Muscle of back (tissue), 11 donors: Measurements from ENCODE around the gene HDAC10. TPM values are rescaled to one million over a fixed set of nuclear protein-coding genes. Genes with fewer than 3 reads are reported as not detected.

ENCODE experiments used
- DNase-seq, 3 donors: peaks; one replicate each; pipeline versions ENCODE4 v3.0.0 to v3.0.0-alpha.2; 2013
- polyA plus RNA-seq, 10 donors: library from polyadenylated mRNA; unstranded; fragments of 120-200 nt; gene quantifications; one replicate each; pipeline ENCODE4 v1.2.1, GENCODE V29; 2013; ENCODE audit not compliant: insufficient read length in 10 of 10

HDAC10 gene
- polyA plus RNA-seq, 10 donors = 9.2 to 23.1 (median 16.1) TPM

DNA sequence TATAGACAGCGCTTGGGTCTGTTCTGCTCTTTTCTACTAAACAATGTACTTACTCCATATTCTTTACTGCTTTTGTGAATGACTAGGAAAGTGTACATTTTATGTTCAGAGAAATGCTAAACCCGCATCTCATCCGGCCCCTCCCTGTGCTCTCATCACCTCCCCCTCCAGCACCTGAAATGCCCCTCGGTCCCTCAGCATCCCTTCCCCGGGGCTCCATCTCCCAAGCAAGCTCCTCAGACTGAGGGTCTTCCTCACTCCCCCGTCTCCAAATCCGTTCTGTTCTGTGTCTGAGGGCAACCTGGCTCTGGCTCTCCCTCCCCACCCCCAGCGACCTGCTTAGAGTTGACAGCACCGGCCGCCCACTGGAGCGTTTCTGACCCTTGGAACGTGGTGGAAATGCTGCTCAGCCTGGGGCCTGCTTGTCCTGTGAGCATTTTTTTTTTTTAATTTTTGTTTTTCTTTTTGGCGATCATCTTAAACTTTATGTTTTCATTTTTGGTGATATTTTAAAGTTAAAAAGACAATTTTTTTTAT lies 48.9 kb downstream of the HDAC10 start:
- no peak for DNase-seq

DNA sequence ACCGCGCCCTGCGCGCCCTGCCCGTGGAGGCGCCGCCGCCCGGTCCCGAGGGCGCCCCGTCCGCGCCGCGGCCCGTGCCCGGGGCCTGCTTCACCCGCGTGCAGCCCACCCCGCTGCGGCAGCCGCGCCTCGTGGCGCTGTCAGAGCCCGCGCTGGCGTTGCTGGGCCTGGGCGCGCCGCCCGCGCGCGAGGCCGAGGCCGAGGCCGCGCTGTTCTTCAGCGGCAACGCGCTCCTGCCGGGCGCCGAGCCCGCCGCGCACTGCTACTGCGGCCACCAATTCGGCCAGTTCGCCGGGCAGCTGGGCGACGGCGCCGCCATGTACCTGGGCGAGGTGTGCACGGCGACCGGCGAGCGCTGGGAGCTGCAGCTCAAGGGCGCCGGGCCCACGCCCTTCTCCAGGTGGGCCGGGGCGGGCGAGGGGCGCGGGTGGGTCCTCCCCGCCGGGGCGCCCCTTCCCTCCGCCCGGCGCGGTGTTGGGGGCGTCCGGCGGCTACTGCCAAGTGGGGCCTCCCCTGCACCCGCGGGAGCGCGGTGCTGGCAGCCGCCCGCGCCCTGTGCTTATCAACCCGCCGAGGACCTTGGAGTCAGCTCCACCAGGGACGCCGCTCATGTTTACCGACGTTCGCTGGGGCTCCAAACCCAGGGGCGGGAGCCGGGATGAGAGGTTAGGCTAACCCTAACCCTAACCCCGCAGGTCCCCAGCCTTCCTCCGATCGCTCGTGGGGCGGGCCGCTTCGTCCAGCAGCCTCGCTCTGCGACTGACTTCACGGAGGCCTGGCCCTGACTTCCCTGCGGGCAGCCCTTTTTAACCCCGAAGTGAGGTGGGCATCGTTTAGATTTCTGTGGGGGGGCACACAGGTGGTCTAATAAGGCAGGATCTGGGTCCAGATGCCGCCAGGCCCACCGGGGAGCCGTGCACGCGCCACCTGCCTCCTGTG lies 49.6 kb downstream of the HDAC10 start:
- DNase-seq = no peak

DNA sequence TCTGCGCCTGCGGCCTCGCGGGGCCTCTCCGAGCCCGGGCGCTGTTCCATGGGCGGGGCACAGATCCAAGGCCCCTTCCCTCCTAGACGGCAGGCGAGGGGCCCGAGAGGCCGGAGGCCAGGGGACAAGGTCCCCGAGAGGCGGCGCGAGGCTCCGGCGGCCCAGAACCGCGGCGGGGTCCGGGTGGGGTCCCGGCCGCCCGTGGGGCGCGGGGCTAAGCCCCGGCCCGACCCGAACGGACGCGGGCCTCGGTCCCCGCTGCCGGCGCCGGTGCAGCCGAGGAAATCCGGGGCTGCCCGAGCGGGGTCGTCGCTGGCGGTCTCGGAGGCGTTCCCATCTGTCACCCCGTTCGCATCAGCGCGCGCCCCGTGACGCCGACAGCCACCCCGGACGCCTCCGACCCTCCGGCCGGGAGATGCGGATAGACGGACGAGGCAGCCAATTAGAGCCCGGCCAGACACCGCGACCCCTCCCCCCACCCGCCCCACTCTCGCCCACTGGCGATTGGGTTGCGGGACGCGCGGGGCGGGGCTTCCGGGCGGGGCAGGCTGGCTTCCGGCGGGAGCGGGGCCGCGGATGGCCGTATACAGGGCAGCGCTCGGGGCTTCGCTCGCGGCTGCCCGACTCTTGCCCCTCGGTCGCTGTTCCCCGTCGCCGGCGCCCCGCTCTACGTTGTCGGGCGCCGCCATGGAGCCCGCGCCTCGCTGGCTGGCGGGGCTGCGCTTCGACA lies 50.4 kb downstream of the HDAC10 start, which contains the start of gene SELENOO:
SELENOO (plus strand) TSS at position 551 of the 730 bp plus-strand sequence; CDS start at position 577, 26 bp downstream.
- DNase-seq = peak; percentile 88 to 95 (median 95)

DNA sequence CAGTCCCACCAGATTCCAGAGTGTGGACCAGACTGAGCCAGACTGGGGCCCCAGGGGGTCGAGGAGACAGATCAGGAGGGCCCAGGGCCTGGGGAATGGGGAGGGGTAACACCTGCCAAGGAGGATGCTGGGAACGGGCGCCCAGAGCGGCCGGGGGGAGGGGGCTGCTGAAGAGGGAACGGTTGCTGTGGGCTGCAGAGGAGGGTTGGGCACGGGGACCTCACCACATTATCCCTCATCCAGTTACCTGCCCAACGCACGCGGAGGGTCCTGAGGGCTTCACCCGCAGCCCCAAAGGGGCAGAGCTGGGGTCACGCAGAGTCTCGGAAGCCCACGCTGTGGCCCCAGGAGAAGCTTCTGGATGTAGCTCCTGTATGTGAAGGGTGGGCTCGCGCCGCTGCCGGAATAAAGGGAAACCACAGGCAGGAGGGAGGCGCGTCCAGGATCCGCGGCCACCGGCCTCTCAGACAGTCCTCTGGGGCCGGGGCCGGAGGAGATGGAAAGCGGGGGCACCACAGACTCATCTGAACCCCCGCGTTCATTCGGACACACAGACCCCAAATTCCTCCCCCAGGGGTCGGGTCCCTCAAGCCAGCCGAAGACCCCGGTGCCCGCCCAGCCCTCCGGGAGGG lies 51.1 kb downstream of the HDAC10 start:
- no peak for DNase-seq

DNA sequence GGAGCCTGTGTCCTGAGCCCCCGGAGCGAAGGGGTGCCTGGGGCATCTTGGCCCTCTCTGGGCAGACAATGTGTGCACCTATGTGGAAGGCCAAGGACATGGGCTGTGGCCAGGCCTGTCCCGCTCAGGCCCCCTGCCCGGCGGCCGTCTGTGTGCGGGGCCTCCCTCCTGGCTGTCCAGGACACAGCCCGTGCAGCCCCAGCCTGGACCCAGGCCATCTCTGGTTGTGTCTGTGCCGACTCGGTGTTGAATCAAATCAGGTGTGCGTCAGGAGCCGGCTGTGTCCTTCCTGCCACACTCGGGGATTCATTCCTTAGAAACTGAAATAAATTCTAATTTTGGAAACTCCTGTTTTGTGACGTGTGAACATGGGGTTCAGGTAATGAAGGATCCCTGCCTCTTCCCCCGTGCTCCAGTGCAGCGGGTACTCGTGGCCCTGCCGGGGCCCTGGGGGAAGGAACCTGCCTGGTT lies 51.8 kb downstream of the HDAC10 start:
- DNase-seq = no peak

DNA sequence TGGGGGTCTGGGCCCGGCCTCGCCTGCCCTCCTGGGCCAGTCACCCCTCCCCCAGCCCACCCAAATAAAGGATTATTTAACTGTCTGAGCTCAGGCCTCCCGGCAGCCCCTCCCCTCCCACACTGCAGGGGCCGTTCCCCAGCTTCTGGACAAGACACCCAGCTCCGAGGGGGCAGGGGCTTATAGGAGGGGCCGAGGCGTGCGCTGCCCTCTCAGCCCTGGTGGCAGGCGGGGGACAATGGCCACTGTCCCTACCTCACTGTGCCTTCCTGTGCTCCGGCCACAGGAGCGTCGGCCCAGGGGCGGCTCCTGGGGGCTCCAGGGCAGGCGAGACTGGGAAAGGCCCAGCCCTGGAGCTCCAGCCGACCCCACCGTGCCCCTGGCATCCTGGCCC lies 52.4 kb downstream of the HDAC10 start:
- no peak for DNase-seq

DNA sequence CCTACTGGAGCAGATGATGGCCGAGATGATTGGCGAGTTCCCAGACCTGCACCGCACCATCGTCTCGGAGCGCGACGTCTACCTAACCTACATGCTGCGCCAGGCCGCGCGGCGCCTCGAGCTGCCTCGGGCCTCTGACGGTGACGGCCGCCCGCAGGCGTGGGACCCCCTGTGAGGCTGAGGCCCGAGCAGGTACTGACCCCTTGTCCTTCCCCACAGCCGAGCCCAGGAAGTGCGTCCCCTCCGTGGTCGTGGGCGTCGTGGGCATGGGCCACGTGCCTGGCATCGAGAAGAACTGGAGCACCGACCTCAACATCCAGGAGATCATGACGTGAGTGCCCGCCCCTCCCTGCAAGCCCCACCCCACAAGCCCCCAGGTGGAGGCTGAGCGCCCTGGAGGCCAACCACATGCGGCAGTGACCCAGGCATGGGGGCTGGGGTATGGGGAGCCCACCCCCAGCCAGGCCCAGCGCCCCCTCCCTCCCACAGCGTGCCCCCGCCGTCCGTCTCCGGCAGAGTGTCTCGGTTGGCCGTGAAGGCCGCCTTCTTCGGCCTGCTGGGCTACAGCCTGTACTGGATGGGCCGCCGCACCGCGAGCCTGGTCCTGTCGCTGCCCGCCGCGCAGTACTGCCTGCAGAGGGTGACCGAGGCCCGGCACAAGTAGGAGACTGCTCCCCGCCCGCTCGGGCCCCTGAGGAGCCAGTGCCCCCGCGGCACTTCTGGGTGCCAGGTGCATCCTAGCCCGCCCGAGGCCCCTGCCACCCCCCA lies 53.0 kb downstream of the HDAC10 start:
- DNase-seq = no peak

DNA sequence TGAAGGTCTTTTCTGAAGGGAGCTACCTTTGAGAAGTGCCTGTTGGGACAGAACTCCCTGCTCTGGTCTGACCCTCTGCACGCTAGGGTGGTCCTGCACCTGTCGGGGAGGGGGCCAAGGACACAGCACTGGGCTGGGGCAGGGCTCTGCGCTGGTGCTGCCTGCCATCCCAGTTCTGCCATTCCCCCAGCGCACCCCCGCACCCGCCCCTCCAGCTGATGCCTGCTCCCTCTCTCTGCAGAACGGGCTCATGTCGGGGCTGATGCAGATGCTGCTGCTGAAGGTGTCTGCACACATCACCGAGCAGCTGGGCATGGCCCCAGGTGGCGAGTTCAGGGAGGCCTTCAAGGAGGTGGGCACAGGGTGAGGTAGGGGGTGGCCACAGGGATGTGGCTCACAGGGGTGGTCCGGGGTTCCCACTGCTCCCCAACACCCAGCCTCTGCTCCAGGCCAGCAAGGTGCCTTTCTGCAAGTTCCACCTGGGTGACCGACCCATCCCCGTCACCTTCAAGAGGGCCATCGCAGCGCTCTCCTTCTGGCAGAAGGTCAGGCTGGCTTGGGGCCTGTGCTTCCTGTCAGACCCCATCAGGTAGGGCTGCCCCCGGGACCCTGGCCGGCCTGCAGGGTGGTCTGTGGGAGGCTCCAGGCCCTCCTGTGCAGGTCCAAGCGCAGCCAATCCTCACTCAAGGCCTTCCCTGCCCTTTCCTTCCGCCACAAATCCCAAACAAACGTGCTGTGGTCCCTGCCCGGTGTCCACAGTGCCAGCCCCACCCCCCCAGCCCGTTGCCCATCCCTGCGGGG lies 53.9 kb downstream of the HDAC10 start:
- DNase-seq = no peak

DNA sequence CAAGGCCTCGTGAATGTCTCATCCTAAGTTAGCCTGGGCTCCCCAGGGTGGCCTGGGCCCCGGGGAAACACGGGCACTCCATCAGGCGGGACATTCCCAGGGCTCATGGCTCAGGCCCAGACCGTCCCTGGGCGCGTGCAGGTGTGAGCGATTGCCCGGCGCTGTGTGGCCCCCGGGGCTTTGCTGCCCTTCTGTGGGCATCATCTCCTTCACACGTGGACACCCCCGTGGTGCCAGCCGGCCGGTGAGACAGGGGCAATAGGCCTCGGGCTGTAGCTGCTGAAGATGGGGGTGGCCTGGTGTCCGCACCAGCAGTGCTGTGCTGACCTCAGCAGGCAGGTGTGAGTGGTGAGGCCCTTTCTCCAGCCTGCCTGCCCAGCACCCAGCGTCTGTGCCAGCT lies 54.8 kb downstream of the HDAC10 start:
- no peak for DNase-seq

Other genes starting within 250 kb of the HDAC10 start
- under 1 TPM in 1 of 10 donors, not detected in 9; 0.08 TPM for gene IL17REL, start 238.5 kb downstream of the HDAC10 start, polyA plus RNA-seq
- gene TTLL8, start 193.0 kb downstream of the HDAC10 start, polyA plus RNA-seq = not detected
- 1 to 10 TPM in 2 of 10 donors, under 1 TPM in 8; 0.39 to 1.4 (median 0.78) TPM for gene MLC1, start 165.8 kb downstream of the HDAC10 start, polyA plus RNA-seq
- under 1 TPM; 0.12 to 0.61 (median 0.39) TPM for gene MOV10L1, start 161.3 kb downstream of the HDAC10 start, polyA plus RNA-seq
- under 1 TPM in 8 of 10 donors, not detected in 2; 0.08 to 0.24 (median 0.11) TPM for gene PANX2, start 80.5 kb downstream of the HDAC10 start, polyA plus RNA-seq
- gene TRABD, start 65.4 kb downstream of the HDAC10 start, polyA plus RNA-seq = 10 to 100 TPM; 12.0 to 21.1 (median 17.5) TPM
- gene SELENOO, start 50.3 kb downstream of the HDAC10 start, polyA plus RNA-seq = 10 to 100 TPM in 9 of 10 donors, 1 to 10 TPM in 1; 6.8 to 16.9 (median 12.4) TPM
- gene TUBGCP6, start 6.2 kb downstream of the HDAC10 start, polyA plus RNA-seq = 10 to 100 TPM; 15.8 to 38.6 (median 24.1) TPM
- 10 to 100 TPM in 9 of 10 donors, 1 to 10 TPM in 1; 8.6 to 38.0 (median 22.5) TPM for gene MAPK12, start 10.4 kb upstream of the HDAC10 start, polyA plus RNA-seq
- gene MAPK11, start 19.1 kb upstream of the HDAC10 start, polyA plus RNA-seq = 1 to 10 TPM; 4.6 to 8.4 (median 5.8) TPM
- gene PLXNB2, start 56.4 kb upstream of the HDAC10 start, polyA plus RNA-seq = 100 to 1,000 TPM in 1 of 10 donors, 10 to 100 TPM in 9; 60.5 to 100 (median 83.4) TPM
- 1 to 10 TPM; 3.3 to 7.7 (median 4.6) TPM for gene DENND6B, start 75.7 kb upstream of the HDAC10 start, polyA plus RNA-seq
- 10 to 100 TPM; 24.6 to 37.0 (median 31.5) TPM for gene PPP6R2, start 92.1 kb upstream of the HDAC10 start, polyA plus RNA-seq
- 10 to 100 TPM; 29.7 to 43.8 (median 37.9) TPM for gene SBF1, start 223.8 kb upstream of the HDAC10 start, polyA plus RNA-seq
- under 1 TPM; 0.25 to 0.63 (median 0.39) TPM for gene ADM2, start 230.3 kb upstream of the HDAC10 start, polyA plus RNA-seq
- gene MIOX, start 235.6 kb upstream of the HDAC10 start, polyA plus RNA-seq = under 1 TPM in 1 of 10 donors, not detected in 9; 0.14 TPM